Measurements from ENCODE around the gene ZBTB5.

Gene ZBTB5

GRCh38 chr9:37420271-37421215, 44.7 kb downstream of the ZBTB5 start:
- H3K36me3 ChIP-seq: no peaks in the 10 kb centered on the region
- no peak for TF ChIP-seq CTCF (IDR thresholded peaks at IDR 0.05)
- no peak overlapping the region for H3K4me3 ChIP-seq (ENCODE audit: low read depth in 1 of 2, low read length in 1 of 2)
- H3K9me3 ChIP-seq: no peaks in the 10 kb centered on the region
- peaks cover 16 to 20% of the 10 kb centered on the region in 2 experiments for H3K4me1 ChIP-seq (ENCODE audit: control insufficient read depth in 1 of 2, insufficient read depth in 1 of 2, low read depth in 1 of 2, low read length in 1 of 2)
- H3K27me3 ChIP-seq: no peaks in the 10 kb centered on the region
- H3K27ac ChIP-seq: no peak overlapping the region

GRCh38 chr9:37419204-37419603, 46.0 kb downstream of the ZBTB5 start:
- Histone ChIP-seq H3K27me3 (no peaks in the 10 kb centered on the region), H3K4me1 (ENCODE audit: control insufficient read depth in 1 of 2, insufficient read depth in 1 of 2, low read depth in 1 of 2, low read length in 1 of 2) (peaks cover 16 to 20% of the 10 kb centered on the region in 2 experiments), H3K4me3 (ENCODE audit: low read depth in 1 of 2, low read length in 1 of 2) (no peak overlapping the region), H3K9me3 (no peaks in the 10 kb centered on the region), H3K27ac (no peak overlapping the region), H3K36me3 (no peaks in the 10 kb centered on the region)
- no peak for TF ChIP-seq CTCF (IDR thresholded peaks at IDR 0.05)

- Histone ChIP-seq H3K4me3 (ENCODE audit: low read depth in 1 of 2, low read length in 1 of 2) (no peak overlapping the region), H3K27ac (no peak overlapping the region), H3K4me1 (ENCODE audit: control insufficient read depth in 1 of 2, insufficient read depth in 1 of 2, low read depth in 1 of 2, low read length in 1 of 2) (peaks cover 11% of the 10 kb centered on the region in 2 experiments), H3K27me3 (no peaks in the 10 kb centered on the region), H3K36me3 (no peaks in the 10 kb centered on the region), H3K9me3 (no peaks in the 10 kb centered on the region)
- TF ChIP-seq CTCF (IDR thresholded peaks at IDR 0.05): no peak
Measured at GRCh38 chr9:37417857-37418618, 47.2 kb downstream of the ZBTB5 start.

GRCh38 chr9:37417252-37417803, 47.9 kb downstream of the ZBTB5 start:
- TF ChIP-seq CTCF (IDR thresholded peaks at IDR 0.05): no peak
- no peak overlapping the region for H3K27ac ChIP-seq
- no peak overlapping the region for H3K4me3 ChIP-seq (ENCODE audit: low read depth in 1 of 2, low read length in 1 of 2)
- H3K4me1 ChIP-seq (ENCODE audit: control insufficient read depth in 1 of 2, insufficient read depth in 1 of 2, low read depth in 1 of 2, low read length in 1 of 2): peaks cover 5 to 7% of the 10 kb centered on the region in 2 experiments
- H3K27me3 ChIP-seq: no peaks in the 10 kb centered on the region
- H3K9me3 ChIP-seq: no peaks in the 10 kb centered on the region
- H3K36me3 ChIP-seq: no peaks in the 10 kb centered on the region

GRCh38 chr9:37415011-37415719, 50.1 kb downstream of the ZBTB5 start:
- H3K9me3 ChIP-seq: no peaks in the 10 kb centered on the region
- H3K4me3 ChIP-seq (ENCODE audit: low read depth in 1 of 2, low read length in 1 of 2): no peak overlapping the region
- no peaks in the 10 kb centered on the region for H3K4me1 ChIP-seq (ENCODE audit: control insufficient read depth in 1 of 2, insufficient read depth in 1 of 2, low read depth in 1 of 2, low read length in 1 of 2)
- TF ChIP-seq CTCF (IDR thresholded peaks at IDR 0.05): peak; percentile 78
- H3K36me3 ChIP-seq: no peaks in the 10 kb centered on the region
- no peak overlapping the region for H3K27ac ChIP-seq
- H3K27me3 ChIP-seq: no peaks in the 10 kb centered on the region

Data from neutrophil (primary cell).